MM.1S (cell line): ENCODE results near the gene CFD.

Experiments
- DNase-seq: peaks from one replicate; pipeline ENCODE4 v3.0.0-alpha.2; 2015
- H2AFZ ChIP-seq: fragments of 300-600 bp; sonication (generic); 2 replicates; pipeline ENCODE4 v1.6.0; 2016; ENCODE audit warnings: antibody characterized with exemption, low read length
- H3F3A ChIP-seq: fragments of 300-600 bp; sonication (generic); 2 replicates; pipeline ENCODE4 v1.6.1; 2016; ENCODE audit warnings: mild to moderate bottlenecking, antibody characterized with exemption, low read length, moderate library complexity, mixed read lengths; ENCODE audit not compliant: insufficient read depth
- H3K27ac ChIP-seq: fragments of 300-600 bp; sonication (generic); 2 replicates; pipeline ENCODE4 v1.5.1; 2016; ENCODE audit warnings: mild to moderate bottlenecking, low read length
- H3K27me3 ChIP-seq: fragments of 300-600 bp; sonication (generic); replicated peaks from 2 replicates; pipeline ENCODE4 v1.6.0; 2016; ENCODE audit warnings: low read length; ENCODE audit not compliant: insufficient read depth
- H3K36me3 ChIP-seq: fragments of 300-600 bp; sonication (generic); replicated peaks from 2 replicates; pipeline ENCODE4 v1.6.1; 2016; ENCODE audit warnings: mild to moderate bottlenecking, low read length, mixed read lengths; ENCODE audit not compliant: insufficient read depth
- H3K4me1 ChIP-seq: fragments of 300-600 bp; sonication (generic); 2 replicates; pipeline ENCODE4 v1.6.1; 2016; ENCODE audit warnings: low read length, mixed read lengths
- H3K4me2 ChIP-seq: fragments of 300-600 bp; sonication (generic); 2 replicates; pipeline ENCODE4 v1.6.0; 2016; ENCODE audit warnings: low read depth, low read length
- H3K4me3 ChIP-seq: fragments of 300-600 bp; sonication (generic); 2 replicates; pipeline ENCODE4 v1.5.1; 2016; ENCODE audit warnings: low read length, mixed read lengths
- H3K79me2 ChIP-seq: fragments of 300-600 bp; sonication (generic); 2 replicates; pipeline ENCODE4 v1.6.1; 2016; ENCODE audit warnings: mixed run types, low read length, mixed read lengths
- H3K9ac ChIP-seq: fragments of 300-600 bp; sonication (generic); 2 replicates; pipeline ENCODE4 v1.6.1; 2016; ENCODE audit warnings: low read length, mixed read lengths
- H3K9me2 ChIP-seq: fragments of 300-600 bp; sonication (generic); replicated peaks from 2 replicates; pipeline ENCODE4 v1.6.1; 2016; ENCODE audit warnings: mild to moderate bottlenecking, low read length, mixed read lengths; ENCODE audit not compliant: insufficient read depth
- H3K9me3 ChIP-seq: fragments of 300-600 bp; sonication (generic); replicated peaks from 2 replicates; pipeline ENCODE4 v1.6.1; 2016; ENCODE audit warnings: mild to moderate bottlenecking, low read length, mixed read lengths; ENCODE audit not compliant: insufficient read depth
- H4K20me1 ChIP-seq: fragments of 300-600 bp; sonication (generic); 2 replicates; pipeline ENCODE4 v1.6.1; 2016; ENCODE audit warnings: mild to moderate bottlenecking, low read length, moderate library complexity, mixed read lengths; ENCODE audit not compliant: insufficient read depth
- CTCF ChIP-seq: fragments of 300-600 bp; sonication (generic); IDR thresholded peaks from 2 replicates; pipeline ENCODE4 v1.5.1; 2016; ENCODE audit warnings: antibody characterized with exemption, low read length, mixed read lengths
- EZH2 ChIP-seq: fragments of 300-600 bp; sonication (generic); optimal IDR thresholded peaks from 2 replicates; pipeline ENCODE3; 2017; ENCODE audit warnings: low read depth, mild to moderate bottlenecking, antibody characterized with exemption, low read length, mixed read lengths
- EZH2phosphoT487 ChIP-seq: fragments of 300-600 bp; sonication (generic); IDR thresholded peaks from 2 replicates; pipeline ENCODE4 v1.6.1; 2018; ENCODE audit warnings: antibody characterized with exemption, low read length

The CFD gene

GRCh38 chr19:879711-880438 lies 20.4 kb downstream of the CFD start:
- no peaks in the 10 kb centered on the region for H3K27me3 ChIP-seq
- H2AFZ ChIP-seq: no peak overlapping the region
- H3K36me3 ChIP-seq: no peaks in the 10 kb centered on the region; the same call in 1 of the 2 replicates
- no peak overlapping the region for H3K4me3 ChIP-seq
- H3F3A ChIP-seq: no peaks in the 10 kb centered on the region
- TF ChIP-seq EZH2phosphoT487 (no peak), EZH2 (no peak), CTCF (no peak)
- H3K9me2 ChIP-seq: no peaks in the 10 kb centered on the region
- H3K4me1 ChIP-seq: no peaks in the 10 kb centered on the region
- no peaks in the 10 kb centered on the region for H3K79me2 ChIP-seq
- H3K9me3 ChIP-seq: no peaks in the 10 kb centered on the region
- no peak overlapping the region for H3K27ac ChIP-seq
- H4K20me1 ChIP-seq: no peaks in the 10 kb centered on the region
- no peak overlapping the region for H3K4me2 ChIP-seq
- DNase-seq: no peak
- no peak overlapping the region for H3K9ac ChIP-seq

GRCh38 chr19:881385-882071 lies 22.1 kb downstream of the CFD start:
- DNase-seq: no peak
- Histone ChIP-seq H4K20me1 (no peaks in the 10 kb centered on the region), H3K9ac (no peak overlapping the region), H3K4me3 (no peak overlapping the region), H3K9me2 (no peaks in the 10 kb centered on the region), H3K79me2 (no peaks in the 10 kb centered on the region), H3K4me1 (no peaks in the 10 kb centered on the region), H3K27me3 (no peaks in the 10 kb centered on the region), H3K36me3 (no peaks in the 10 kb centered on the region; the same call in 1 of the 2 replicates), H3K9me3 (no peaks in the 10 kb centered on the region), H2AFZ (no peak overlapping the region), H3F3A (no peaks in the 10 kb centered on the region), H3K4me2 (no peak overlapping the region), H3K27ac (no peak overlapping the region)
- TF ChIP-seq EZH2phosphoT487: no peak
- no peak for TF ChIP-seq EZH2
- TF ChIP-seq CTCF: no peak

GRCh38 chr19:882871-883497 lies 23.5 kb downstream of the CFD start:
- H3K4me2 ChIP-seq: no peak overlapping the region
- no peaks in the 10 kb centered on the region for H4K20me1 ChIP-seq
- no peak overlapping the region for H3K9ac ChIP-seq
- no peak overlapping the region for H3K4me3 ChIP-seq
- H3K4me1 ChIP-seq: no peaks in the 10 kb centered on the region
- H3K9me3 ChIP-seq: no peaks in the 10 kb centered on the region
- no peaks in the 10 kb centered on the region for H3F3A ChIP-seq
- no peaks in the 10 kb centered on the region for H3K27me3 ChIP-seq
- H2AFZ ChIP-seq: no peak overlapping the region
- no peak for TF ChIP-seq EZH2phosphoT487
- TF ChIP-seq EZH2: no peak
- TF ChIP-seq CTCF: no peak
- no peaks in the 10 kb centered on the region; the same call in 1 of the 2 replicates for H3K36me3 ChIP-seq
- no peaks in the 10 kb centered on the region for H3K9me2 ChIP-seq
- H3K27ac ChIP-seq: no peak overlapping the region
- no peaks in the 10 kb centered on the region for H3K79me2 ChIP-seq
- no peak for DNase-seq
